Progenitor cell of endocrine pancreas (in vitro differentiated cells): Measurements from ENCODE around the gene C16orf89. TPM values are rescaled to one million over a fixed set of nuclear protein-coding genes. Genes with fewer than 3 reads are reported as not detected.

ENCODE experiments used
- DNase-seq: peaks from one replicate; pipeline ENCODE4 v3.0.0; 2021; ENCODE audit warnings: low spot score; ENCODE audit not compliant: unreplicated experiment
- H3K27ac Mint-ChIP-seq: 2 replicates; pipeline ENCODE4 v1.8.0; 2021; ENCODE audit warnings: mild to moderate bottlenecking, moderate library complexity, mixed read lengths
- H3K27me3 Mint-ChIP-seq: 2 replicates; pipeline ENCODE4 v1.8.0; 2021; ENCODE audit warnings: mixed read lengths
- H3K36me3 Mint-ChIP-seq: 2 replicates; pipeline ENCODE4 v1.8.0; 2022; ENCODE audit warnings: mixed read lengths; ENCODE audit not compliant: insufficient read depth
- H3K4me1 Mint-ChIP-seq: 2 replicates; pipeline ENCODE4 v1.8.0; 2021; ENCODE audit warnings: low read depth, mixed read lengths
- H3K4me3 Mint-ChIP-seq: 2 replicates; pipeline ENCODE4 v1.8.0; 2021; ENCODE audit warnings: low read depth, mild to moderate bottlenecking, moderate library complexity, mixed read lengths
- H3K9me3 Mint-ChIP-seq: 2 replicates; pipeline ENCODE4 v1.8.0; 2021; ENCODE audit warnings: low read depth, mixed read lengths
- total RNA-seq: library from RNA; stranded (reverse); gene quantifications from 2 replicates; pipeline ENCODE4 v1.2.1, GENCODE V29; 2021
- TF ChIP-seq, protein P1 (sequence below): fragments of 200-600 bp; sonication (generic); IDR thresholded peaks from one replicate; pipeline ENCODE4 v1.5.0; 2021; ENCODE audit warnings: antibody characterized with exemption, mild to moderate bottlenecking; ENCODE audit not compliant: unreplicated experiment

The C16orf89 gene
- total RNA-seq, 1 donor from 2014 or later: not detected

DNA sequence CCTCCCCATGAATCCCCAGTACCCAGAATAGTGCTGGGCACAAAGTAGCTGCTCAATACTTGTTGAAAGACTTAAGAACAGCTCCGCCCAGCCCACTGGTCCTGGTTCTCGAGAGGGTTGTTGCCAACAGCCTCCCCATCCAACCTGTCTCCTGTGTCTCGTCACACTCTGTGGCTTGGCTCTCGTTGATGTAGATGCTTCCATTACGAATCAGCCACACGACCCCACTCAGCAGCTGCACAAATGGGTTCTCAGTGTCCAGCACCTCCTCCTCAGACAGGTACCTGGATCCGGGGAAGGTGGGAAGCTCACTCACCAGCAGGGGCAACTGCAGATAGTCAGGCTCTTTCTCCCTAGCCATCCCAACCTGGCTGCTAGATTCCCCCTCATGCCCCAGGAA is 34.2 kb downstream of the C16orf89 start:
- no peaks in the 10 kb centered on the region for H3K9me3 Mint-ChIP-seq
- peak overlapping the region; percentile 60 for H3K4me3 Mint-ChIP-seq
- peaks cover 34% of the 10 kb centered on the region for H3K4me1 Mint-ChIP-seq
- H3K27ac Mint-ChIP-seq: no peak overlapping the region
- no peaks in the 10 kb centered on the region for H3K27me3 Mint-ChIP-seq
- TF ChIP-seq, protein P1, sequence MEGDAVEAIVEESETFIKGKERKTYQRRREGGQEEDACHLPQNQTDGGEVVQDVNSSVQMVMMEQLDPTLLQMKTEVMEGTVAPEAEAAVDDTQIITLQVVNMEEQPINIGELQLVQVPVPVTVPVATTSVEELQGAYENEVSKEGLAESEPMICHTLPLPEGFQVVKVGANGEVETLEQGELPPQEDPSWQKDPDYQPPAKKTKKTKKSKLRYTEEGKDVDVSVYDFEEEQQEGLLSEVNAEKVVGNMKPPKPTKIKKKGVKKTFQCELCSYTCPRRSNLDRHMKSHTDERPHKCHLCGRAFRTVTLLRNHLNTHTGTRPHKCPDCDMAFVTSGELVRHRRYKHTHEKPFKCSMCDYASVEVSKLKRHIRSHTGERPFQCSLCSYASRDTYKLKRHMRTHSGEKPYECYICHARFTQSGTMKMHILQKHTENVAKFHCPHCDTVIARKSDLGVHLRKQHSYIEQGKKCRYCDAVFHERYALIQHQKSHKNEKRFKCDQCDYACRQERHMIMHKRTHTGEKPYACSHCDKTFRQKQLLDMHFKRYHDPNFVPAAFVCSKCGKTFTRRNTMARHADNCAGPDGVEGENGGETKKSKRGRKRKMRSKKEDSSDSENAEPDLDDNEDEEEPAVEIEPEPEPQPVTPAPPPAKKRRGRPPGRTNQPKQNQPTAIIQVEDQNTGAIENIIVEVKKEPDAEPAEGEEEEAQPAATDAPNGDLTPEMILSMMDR: no peak
- no peak for DNase-seq
- peaks cover 4% of the 10 kb centered on the region for H3K36me3 Mint-ChIP-seq

DNA sequence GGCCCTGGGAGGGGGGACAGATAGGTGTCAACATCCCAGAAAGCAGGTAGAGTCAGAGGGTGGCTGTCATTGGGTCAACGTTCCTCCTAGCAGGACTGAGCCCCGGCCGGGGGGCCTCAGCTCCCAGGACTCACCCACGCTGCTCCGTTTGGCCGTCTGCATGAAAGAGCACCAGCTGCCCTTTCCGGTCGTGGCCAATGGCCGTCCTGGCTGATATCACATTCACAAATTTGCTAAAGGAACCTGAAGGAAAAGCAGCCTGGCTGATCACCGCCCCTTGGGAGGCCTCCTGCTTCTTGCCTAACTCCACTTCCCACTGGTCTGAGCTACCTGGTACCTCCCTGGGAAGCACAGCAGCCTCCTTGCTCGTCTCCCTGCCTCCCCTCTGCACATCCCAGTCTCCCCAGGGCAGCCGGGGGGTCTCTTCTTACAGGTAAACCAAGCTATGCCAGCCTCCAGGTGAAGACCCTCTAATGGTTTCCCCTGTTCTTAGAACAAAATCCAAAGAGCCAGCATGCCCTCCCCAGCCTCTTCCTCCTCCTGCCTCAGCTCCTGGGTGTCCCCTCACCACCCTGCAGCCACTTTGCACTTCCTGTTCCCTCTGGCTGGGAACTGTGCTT is 35.4 kb downstream of the C16orf89 start:
- TF ChIP-seq, protein P1: no peak
- Mint-ChIP-seq H3K4me1 (peaks cover 22% of the 10 kb centered on the region), H3K27me3 (no peaks in the 10 kb centered on the region), H3K9me3 (no peaks in the 10 kb centered on the region), H3K36me3 (peaks cover 4% of the 10 kb centered on the region), H3K4me3 (no peak overlapping the region), H3K27ac (no peak overlapping the region)
- no peak for DNase-seq

DNA sequence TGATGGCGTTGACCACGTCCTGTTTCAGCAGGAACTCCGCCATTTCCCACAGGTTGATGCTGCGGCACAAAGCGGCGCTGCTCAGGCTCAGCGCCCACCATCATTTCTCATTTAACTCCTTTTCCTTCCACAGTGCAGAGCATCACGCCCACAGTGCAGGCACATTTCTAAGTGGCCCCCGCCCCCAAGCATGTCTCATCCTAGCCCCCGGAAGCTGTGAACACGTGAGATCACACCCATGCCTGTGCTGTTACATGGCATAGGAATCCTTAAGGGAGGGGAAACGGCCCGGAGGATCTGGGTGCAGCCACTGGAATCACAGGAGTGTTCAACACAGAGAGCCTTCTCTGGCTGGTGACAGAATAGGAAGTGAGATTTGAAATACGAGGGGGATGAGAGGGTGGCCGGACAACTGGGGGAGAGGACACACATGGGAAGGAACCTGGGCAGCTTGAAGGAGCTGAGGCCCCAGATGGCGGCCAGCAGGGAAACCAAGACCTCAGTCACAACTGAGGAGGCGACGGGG is 36.7 kb downstream of the C16orf89 start:
- H3K4me3 Mint-ChIP-seq: no peak overlapping the region

GRCh38 chr16:5027575-5028235 is 38.1 kb downstream of the C16orf89 start:
- H3K4me3 Mint-ChIP-seq: no peak overlapping the region
- DNase-seq: no peak
- H3K4me1 Mint-ChIP-seq: peaks cover 8% of the 10 kb centered on the region
- peaks cover 4% of the 10 kb centered on the region for H3K36me3 Mint-ChIP-seq
- no peaks in the 10 kb centered on the region for H3K27me3 Mint-ChIP-seq
- TF ChIP-seq, protein P1: no peak
- no peak overlapping the region for H3K27ac Mint-ChIP-seq
- no peaks in the 10 kb centered on the region for H3K9me3 Mint-ChIP-seq

More for the DNA sequence above, 36.7 kb downstream of the C16orf89 start:
- H3K9me3 Mint-ChIP-seq: no peaks in the 10 kb centered on the region
- TF ChIP-seq, protein P1: no peak
- no peak overlapping the region for H3K27ac Mint-ChIP-seq
- H3K36me3 Mint-ChIP-seq: peaks cover 4% of the 10 kb centered on the region
- H3K4me1 Mint-ChIP-seq: peaks cover 10% of the 10 kb centered on the region
- no peaks in the 10 kb centered on the region for H3K27me3 Mint-ChIP-seq
- no peak for DNase-seq

GRCh38 chr16:5027086-5027485 is 38.7 kb downstream of the C16orf89 start:
- Mint-ChIP-seq H3K4me3 (no peak overlapping the region), H3K27me3 (no peaks in the 10 kb centered on the region)
- TF ChIP-seq, protein P1: no peak

More at GRCh38 chr16:5027086-5027485, 38.7 kb downstream of the C16orf89 start:
- Mint-ChIP-seq H3K27ac (no peak overlapping the region), H3K4me1 (peaks cover 5% of the 10 kb centered on the region), H3K36me3 (peaks cover 4% of the 10 kb centered on the region), H3K9me3 (no peaks in the 10 kb centered on the region)
- no peak for DNase-seq
